ENCODE measurements around the gene ATF5.

Gene ATF5

GRCh38 chr19:49896863-49897621 lies 32.0 kb upstream of the ATF5 start, which contains the start of gene IL4I1:
TSS of gene IL4I1 (minus strand) at chr19:49896887. CDS start at chr19:49896160, 727 bp downstream.
- Histone ChIP-seq H3K9ac (ENCODE audit: low read depth, low read length) (no peak within 1 kb of the TSS), H3K9me3 (ENCODE audit: control insufficient read depth, insufficient read depth, low read length) (no peaks in the 10 kb centered on the region), H3K4me3 (ENCODE audit: low read depth, low read length) (no peak within 1 kb of the TSS), H3K36me3 (ENCODE audit: control insufficient read depth, insufficient read depth, low read length) (no peaks in the 10 kb centered on the region), H3K4me1 (ENCODE audit: control insufficient read depth, insufficient read depth, low read length) (peaks cover 5% of the 10 kb centered on the region), H3K27me3 (ENCODE audit: control insufficient read depth, insufficient read depth, low read length) (no peaks in the 10 kb centered on the region)

GRCh38 chr19:49904136-49904535 lies 24.9 kb upstream of the ATF5 start:
- H3K4me1 ChIP-seq (ENCODE audit: control insufficient read depth, insufficient read depth, low read length): peaks cover 7% of the 10 kb centered on the region
- H3K27me3 ChIP-seq (ENCODE audit: control insufficient read depth, insufficient read depth, low read length): no peaks in the 10 kb centered on the region
- no peak overlapping the region for H3K9ac ChIP-seq (ENCODE audit: low read depth, low read length)
- H3K9me3 ChIP-seq (ENCODE audit: control insufficient read depth, insufficient read depth, low read length): no peaks in the 10 kb centered on the region
- H3K36me3 ChIP-seq (ENCODE audit: control insufficient read depth, insufficient read depth, low read length): peaks cover 21% of the 10 kb centered on the region
- no peak overlapping the region for H3K4me3 ChIP-seq (ENCODE audit: low read depth, low read length)

- no peak overlapping the region for H3K4me3 ChIP-seq (ENCODE audit: low read depth, low read length)
- H3K9ac ChIP-seq (ENCODE audit: low read depth, low read length): no peak overlapping the region
- peaks cover 7% of the 10 kb centered on the region for H3K4me1 ChIP-seq (ENCODE audit: control insufficient read depth, insufficient read depth, low read length)
- H3K36me3 ChIP-seq (ENCODE audit: control insufficient read depth, insufficient read depth, low read length): peaks cover 38% of the 10 kb centered on the region
- no peaks in the 10 kb centered on the region for H3K9me3 ChIP-seq (ENCODE audit: control insufficient read depth, insufficient read depth, low read length)
- H3K27me3 ChIP-seq (ENCODE audit: control insufficient read depth, insufficient read depth, low read length): no peaks in the 10 kb centered on the region
These were observed 22.0 kb upstream of the ATF5 start for GRCh38 chr19:49906879-49907564.

DNA sequence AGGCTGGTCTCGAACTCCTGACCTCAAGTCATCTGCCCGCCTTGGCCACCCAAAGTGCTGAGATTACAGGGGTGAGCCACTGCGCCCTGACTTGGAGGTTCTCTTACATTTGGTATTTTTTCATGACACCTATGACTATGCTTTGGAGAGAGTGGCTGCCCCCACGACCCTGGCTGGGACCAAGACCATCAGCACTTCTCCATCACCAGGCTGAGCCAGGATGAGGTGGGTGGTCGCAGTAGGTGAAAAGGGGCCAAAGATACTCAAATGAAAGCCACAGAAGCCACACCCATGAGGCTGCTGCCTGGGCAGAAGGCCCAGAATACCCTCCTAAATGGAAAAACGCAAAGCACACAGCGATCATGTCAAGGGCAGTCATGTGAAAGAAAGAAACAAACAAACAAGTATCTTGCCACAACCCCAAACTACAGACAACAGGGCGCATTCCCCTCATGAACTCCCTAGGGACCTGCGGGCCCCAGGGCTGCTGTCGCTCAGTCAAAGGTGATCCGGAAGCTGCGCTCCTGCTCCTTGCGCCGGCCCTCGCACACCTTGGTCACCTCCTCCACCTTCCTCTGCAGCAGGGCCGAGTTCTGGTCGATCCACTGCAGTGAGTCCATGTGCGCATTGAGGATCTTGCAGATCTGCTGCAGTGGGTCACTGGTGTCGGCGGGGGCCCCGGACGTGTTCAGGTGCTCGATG lies 21.1 kb upstream of the ATF5 start:
- H3K4me1 ChIP-seq (ENCODE audit: control insufficient read depth, insufficient read depth, low read length): peaks cover 7% of the 10 kb centered on the region
- H3K4me3 ChIP-seq (ENCODE audit: low read depth, low read length): no peak overlapping the region
- H3K9me3 ChIP-seq (ENCODE audit: control insufficient read depth, insufficient read depth, low read length): no peaks in the 10 kb centered on the region
- H3K27me3 ChIP-seq (ENCODE audit: control insufficient read depth, insufficient read depth, low read length): no peaks in the 10 kb centered on the region
- peaks cover 44% of the 10 kb centered on the region for H3K36me3 ChIP-seq (ENCODE audit: control insufficient read depth, insufficient read depth, low read length)
- peak overlapping the region; percentile 37 for H3K9ac ChIP-seq (ENCODE audit: low read depth, low read length)

GRCh38 chr19:49908480-49909420 lies 20.3 kb upstream of the ATF5 start:
- Histone ChIP-seq H3K36me3 (ENCODE audit: control insufficient read depth, insufficient read depth, low read length) (peaks cover 46% of the 10 kb centered on the region), H3K4me3 (ENCODE audit: low read depth, low read length) (no peak overlapping the region), H3K9ac (ENCODE audit: low read depth, low read length) (no peak overlapping the region), H3K9me3 (ENCODE audit: control insufficient read depth, insufficient read depth, low read length) (no peaks in the 10 kb centered on the region), H3K27me3 (ENCODE audit: control insufficient read depth, insufficient read depth, low read length) (no peaks in the 10 kb centered on the region), H3K4me1 (ENCODE audit: control insufficient read depth, insufficient read depth, low read length) (peaks cover 7% of the 10 kb centered on the region)

- Histone ChIP-seq H3K9me3 (ENCODE audit: control insufficient read depth, insufficient read depth, low read length) (no peaks in the 10 kb centered on the region), H3K27me3 (ENCODE audit: control insufficient read depth, insufficient read depth, low read length) (no peaks in the 10 kb centered on the region), H3K9ac (ENCODE audit: low read depth, low read length) (no peak overlapping the region), H3K4me3 (ENCODE audit: low read depth, low read length) (no peak overlapping the region), H3K36me3 (ENCODE audit: control insufficient read depth, insufficient read depth, low read length) (peaks cover 52% of the 10 kb centered on the region), H3K4me1 (ENCODE audit: control insufficient read depth, insufficient read depth, low read length) (peaks cover 7% of the 10 kb centered on the region)
These were observed 18.8 kb upstream of the ATF5 start for GRCh38 chr19:49910179-49910578.

GRCh38 chr19:49911381-49912145 lies 17.4 kb upstream of the ATF5 start:
- Histone ChIP-seq H3K9ac (ENCODE audit: low read depth, low read length) (no peak overlapping the region), H3K27me3 (ENCODE audit: control insufficient read depth, insufficient read depth, low read length) (no peaks in the 10 kb centered on the region), H3K4me1 (ENCODE audit: control insufficient read depth, insufficient read depth, low read length) (peaks cover 7% of the 10 kb centered on the region)

GRCh38 chr19:49912965-49913685 lies 15.9 kb upstream of the ATF5 start:
- no peaks in the 10 kb centered on the region for H3K4me1 ChIP-seq (ENCODE audit: control insufficient read depth, insufficient read depth, low read length)
- H3K9ac ChIP-seq (ENCODE audit: low read depth, low read length): no peak overlapping the region
- no peak overlapping the region for H3K4me3 ChIP-seq (ENCODE audit: low read depth, low read length)
- no peaks in the 10 kb centered on the region for H3K27me3 ChIP-seq (ENCODE audit: control insufficient read depth, insufficient read depth, low read length)
- H3K36me3 ChIP-seq (ENCODE audit: control insufficient read depth, insufficient read depth, low read length): peaks cover 55% of the 10 kb centered on the region
- H3K9me3 ChIP-seq (ENCODE audit: control insufficient read depth, insufficient read depth, low read length): no peaks in the 10 kb centered on the region

More at GRCh38 chr19:49911381-49912145, 17.4 kb upstream of the ATF5 start:
- peaks cover 62% of the 10 kb centered on the region for H3K36me3 ChIP-seq (ENCODE audit: control insufficient read depth, insufficient read depth, low read length)
- no peaks in the 10 kb centered on the region for H3K9me3 ChIP-seq (ENCODE audit: control insufficient read depth, insufficient read depth, low read length)
- H3K4me3 ChIP-seq (ENCODE audit: low read depth, low read length): no peak overlapping the region

- Histone ChIP-seq H3K9me3 (ENCODE audit: control insufficient read depth, insufficient read depth, low read length) (no peaks in the 10 kb centered on the region), H3K4me1 (ENCODE audit: control insufficient read depth, insufficient read depth, low read length) (no peaks in the 10 kb centered on the region), H3K9ac (ENCODE audit: low read depth, low read length) (no peak overlapping the region), H3K27me3 (ENCODE audit: control insufficient read depth, insufficient read depth, low read length) (no peaks in the 10 kb centered on the region), H3K4me3 (ENCODE audit: low read depth, low read length) (no peak overlapping the region), H3K36me3 (ENCODE audit: control insufficient read depth, insufficient read depth, low read length) (peaks cover 54% of the 10 kb centered on the region)
These were observed 15.3 kb upstream of the ATF5 start for GRCh38 chr19:49913720-49914119.

DNA sequence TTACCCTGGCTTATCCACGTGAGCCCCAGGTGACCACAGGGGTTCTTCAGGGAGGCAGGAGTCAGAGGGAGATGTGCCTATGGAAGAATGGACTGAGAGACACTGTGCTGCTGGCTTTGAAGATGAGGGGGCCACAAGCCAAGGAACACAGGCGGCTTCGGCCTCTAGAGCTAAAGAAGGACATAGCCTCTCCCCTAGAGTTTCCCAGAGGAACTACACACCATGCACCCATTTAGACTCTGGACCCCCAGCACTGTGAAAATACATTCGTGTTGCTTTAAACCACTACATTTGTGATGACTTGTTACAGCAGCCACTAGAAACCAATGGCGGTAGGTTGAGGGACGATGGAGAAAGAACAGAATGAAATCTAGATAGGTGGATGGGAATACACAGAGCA lies 13.7 kb upstream of the ATF5 start:
- no peak overlapping the region for H3K4me3 ChIP-seq (ENCODE audit: low read depth, low read length)
- no peaks in the 10 kb centered on the region for H3K9me3 ChIP-seq (ENCODE audit: control insufficient read depth, insufficient read depth, low read length)
- peaks cover 43% of the 10 kb centered on the region for H3K36me3 ChIP-seq (ENCODE audit: control insufficient read depth, insufficient read depth, low read length)
- no peak overlapping the region for H3K9ac ChIP-seq (ENCODE audit: low read depth, low read length)
- no peaks in the 10 kb centered on the region for H3K27me3 ChIP-seq (ENCODE audit: control insufficient read depth, insufficient read depth, low read length)
- no peaks in the 10 kb centered on the region for H3K4me1 ChIP-seq (ENCODE audit: control insufficient read depth, insufficient read depth, low read length)

All from iPS-15b (cell line).